OCI-LY1 (cell line): ENCODE results near the gene COX6A1.

Experiments
- H2AFZ ChIP-seq: fragments of 200-600 bp; sonication (generic), shearing (Covaris generic); 2 replicates; pipeline ENCODE4 v1.6.0; 2014; ENCODE audit warnings: antibody characterized with exemption, mild to moderate bottlenecking, low read length
- H3F3A ChIP-seq: fragments of 200-600 bp; sonication (generic), shearing (Covaris generic); 2 replicates; pipeline ENCODE4 v1.6.0; 2014; ENCODE audit warnings: mild to moderate bottlenecking, antibody characterized with exemption, low read length, moderate library complexity; ENCODE audit not compliant: insufficient read depth
- H3K27ac ChIP-seq: fragments of 200-600 bp; sonication (generic); 2 replicates; pipeline ENCODE4 v1.5.1; 2014; ENCODE audit warnings: low read length, mixed run types, mild to moderate bottlenecking, low read depth; ENCODE audit not compliant: poor library complexity, severe bottlenecking
- H3K27me3 ChIP-seq: fragments of 200-600 bp; sonication (generic); 2 replicates; pipeline ENCODE4 v1.6.0; 2014; ENCODE audit warnings: antibody characterized with exemption, mild to moderate bottlenecking, low read length, moderate library complexity; ENCODE audit not compliant: insufficient read depth
- H3K36me3 ChIP-seq: fragments of 200-600 bp; sonication (generic); 2 replicates; pipeline ENCODE4 v1.6.1; 2014; ENCODE audit warnings: mild to moderate bottlenecking, antibody characterized with exemption, low read length, moderate library complexity, mixed read lengths; ENCODE audit not compliant: insufficient read depth
- H3K4me1 ChIP-seq: fragments of 200-600 bp; sonication (generic); 2 replicates; pipeline ENCODE4 v1.5.1; 2014; ENCODE audit warnings: mild to moderate bottlenecking, low read length, moderate library complexity; ENCODE audit not compliant: insufficient read depth, severe bottlenecking
- H3K4me2 ChIP-seq: fragments of 200-600 bp; sonication (generic), shearing (Covaris generic); 2 replicates; pipeline ENCODE4 v1.6.1; 2014; ENCODE audit warnings: low read length
- H3K4me3 ChIP-seq: fragments of 200-600 bp; sonication (generic); 2 replicates; pipeline ENCODE4 v1.5.1; 2014; ENCODE audit warnings: low read length, low read depth, mild to moderate bottlenecking, mixed read lengths; ENCODE audit not compliant: poor library complexity, severe bottlenecking
- H3K79me2 ChIP-seq: fragments of 200-600 bp; shearing (Covaris generic); 2 replicates; pipeline ENCODE4 v1.6.1; 2016; ENCODE audit warnings: mixed run types, low read length, mixed read lengths; ENCODE audit not compliant: insufficient read depth
- H3K9ac ChIP-seq: fragments of 200-600 bp; sonication (generic), shearing (Covaris generic); 2 replicates; pipeline ENCODE4 v1.6.1; 2014; ENCODE audit warnings: mild to moderate bottlenecking, low read length, mixed read lengths
- H3K9me2 ChIP-seq: fragments of 200-600 bp; sonication (generic), shearing (Covaris generic); 2 replicates; pipeline ENCODE4 v1.6.1; 2014; ENCODE audit warnings: low read depth, mild to moderate bottlenecking, low read length, mixed read lengths
- H3K9me3 ChIP-seq: fragments of 200-600 bp; shearing (Covaris generic); 2 replicates; pipeline ENCODE4 v1.6.1; 2014; ENCODE audit warnings: low read length, mixed read lengths
- H4K20me1 ChIP-seq: fragments of 200-600 bp; sonication (generic), shearing (Covaris generic); 2 replicates; pipeline ENCODE4 v1.6.0; 2016; ENCODE audit warnings: mild to moderate bottlenecking, low read length; ENCODE audit not compliant: insufficient read depth
- EZH2 ChIP-seq: fragments of 200-600 bp; sonication (generic), shearing (Covaris generic); IDR thresholded peaks from 2 replicates; pipeline ENCODE4 v1.8.0; 2017; ENCODE audit warnings: borderline replicate concordance, mixed run types, mild to moderate bottlenecking, antibody characterized with exemption, low read length, moderate library complexity, mixed read lengths
- TF ChIP-seq, protein P1 (sequence below): fragments of 200-600 bp; sonication (generic), shearing (Covaris generic); IDR thresholded peaks from 2 replicates; pipeline ENCODE4 v1.5.1; 2017; ENCODE audit warnings: mild to moderate bottlenecking, antibody characterized with exemption, low read length, moderate library complexity, mixed read lengths

Gene COX6A1

GRCh38 chr12:120455302-120455701 lies 17.4 kb downstream of the COX6A1 start:
- H3K27ac ChIP-seq, result no peak overlapping the region
- TF ChIP-seq EZH2, result no peak
- TF ChIP-seq, protein P1, sequence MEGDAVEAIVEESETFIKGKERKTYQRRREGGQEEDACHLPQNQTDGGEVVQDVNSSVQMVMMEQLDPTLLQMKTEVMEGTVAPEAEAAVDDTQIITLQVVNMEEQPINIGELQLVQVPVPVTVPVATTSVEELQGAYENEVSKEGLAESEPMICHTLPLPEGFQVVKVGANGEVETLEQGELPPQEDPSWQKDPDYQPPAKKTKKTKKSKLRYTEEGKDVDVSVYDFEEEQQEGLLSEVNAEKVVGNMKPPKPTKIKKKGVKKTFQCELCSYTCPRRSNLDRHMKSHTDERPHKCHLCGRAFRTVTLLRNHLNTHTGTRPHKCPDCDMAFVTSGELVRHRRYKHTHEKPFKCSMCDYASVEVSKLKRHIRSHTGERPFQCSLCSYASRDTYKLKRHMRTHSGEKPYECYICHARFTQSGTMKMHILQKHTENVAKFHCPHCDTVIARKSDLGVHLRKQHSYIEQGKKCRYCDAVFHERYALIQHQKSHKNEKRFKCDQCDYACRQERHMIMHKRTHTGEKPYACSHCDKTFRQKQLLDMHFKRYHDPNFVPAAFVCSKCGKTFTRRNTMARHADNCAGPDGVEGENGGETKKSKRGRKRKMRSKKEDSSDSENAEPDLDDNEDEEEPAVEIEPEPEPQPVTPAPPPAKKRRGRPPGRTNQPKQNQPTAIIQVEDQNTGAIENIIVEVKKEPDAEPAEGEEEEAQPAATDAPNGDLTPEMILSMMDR, result no peak
- peaks cover 76% of the 10 kb centered on the region for H3K36me3 ChIP-seq
- H3K4me3 ChIP-seq, result no peak overlapping the region
- H3K27me3 ChIP-seq, result no peaks in the 10 kb centered on the region
- H3K79me2 ChIP-seq, result no peaks in the 10 kb centered on the region
- peaks cover 10% of the 10 kb centered on the region for H3K4me1 ChIP-seq
- H2AFZ ChIP-seq, result no peak overlapping the region
- H3K9ac ChIP-seq, result no peak overlapping the region
- H4K20me1 ChIP-seq, result no peaks in the 10 kb centered on the region
- no peak overlapping the region for H3K4me2 ChIP-seq
- H3K9me2 ChIP-seq, result no peaks in the 10 kb centered on the region
- no peaks in the 10 kb centered on the region for H3K9me3 ChIP-seq
- H3F3A ChIP-seq, result no peaks in the 10 kb centered on the region

DNA sequence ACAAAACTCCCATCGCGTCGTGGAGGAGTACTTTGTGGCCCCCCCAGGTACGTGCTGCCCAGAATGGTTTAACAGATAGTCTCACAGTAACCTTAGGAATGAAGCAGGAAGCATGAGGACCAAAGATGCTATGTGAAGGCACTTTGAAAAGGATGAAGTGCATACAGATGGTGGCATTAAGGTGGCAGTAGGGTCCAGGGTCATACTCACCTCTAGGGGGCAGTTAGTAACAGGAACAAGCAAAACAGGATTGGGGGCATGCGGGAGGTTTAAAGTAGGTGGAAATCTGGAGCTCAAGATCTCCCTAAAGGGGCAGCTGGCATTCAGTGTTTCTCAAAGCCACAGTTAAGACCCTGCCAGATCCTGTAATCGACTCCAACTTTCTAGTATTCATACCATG lies 19.2 kb downstream of the COX6A1 start:
- TF ChIP-seq EZH2, result no peak
- TF ChIP-seq, protein P1, result peak; percentile 66

DNA sequence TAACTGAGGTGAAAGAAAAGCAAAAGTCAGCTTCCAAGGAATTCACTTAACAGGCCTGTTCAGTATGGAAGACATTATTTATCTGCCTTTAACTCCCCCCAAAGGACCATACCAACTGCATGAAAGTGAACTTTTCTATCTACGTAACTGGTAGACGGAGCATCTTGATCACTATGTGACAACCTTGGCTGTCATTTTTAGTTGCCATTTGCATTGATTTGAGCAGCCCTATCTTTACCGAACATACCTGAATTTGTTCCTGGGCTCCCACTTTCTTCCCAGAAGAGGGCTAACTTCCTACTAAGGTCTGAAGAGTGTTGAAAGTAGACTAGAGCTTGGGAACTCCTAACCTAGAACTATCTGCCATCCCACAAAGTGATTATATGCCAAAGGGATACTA lies 22.2 kb downstream of the COX6A1 start:
- 0 out of 2 replicates have a peak, but pooled peaks cover 3% of the 10 kb centered on the region for H3K79me2 ChIP-seq
- no peaks in the 10 kb centered on the region for H4K20me1 ChIP-seq
- H3K4me3 ChIP-seq, result no peak overlapping the region
- no peaks in the 10 kb centered on the region for H3K27me3 ChIP-seq
- no peaks in the 10 kb centered on the region for H3K9me3 ChIP-seq
- H3K4me2 ChIP-seq, result no peak overlapping the region
- H3K4me1 ChIP-seq, result peaks cover 2% of the 10 kb centered on the region
- H3F3A ChIP-seq, result no peaks in the 10 kb centered on the region
- H3K36me3 ChIP-seq, result peaks cover 95% of the 10 kb centered on the region
- H2AFZ ChIP-seq, result no peak overlapping the region
- H3K9ac ChIP-seq, result no peak overlapping the region
- no peak overlapping the region for H3K27ac ChIP-seq
- no peak for TF ChIP-seq EZH2
- TF ChIP-seq, protein P1, result no peak
- H3K9me2 ChIP-seq, result no peaks in the 10 kb centered on the region

More for the DNA sequence above, 19.2 kb downstream of the COX6A1 start:
- Histone ChIP-seq H3K9me3 (no peaks in the 10 kb centered on the region), H2AFZ (no peak overlapping the region), H3K27ac (no peak overlapping the region), H3K27me3 (no peaks in the 10 kb centered on the region), H3K4me1 (peaks cover 10% of the 10 kb centered on the region), H3K4me3 (no peak overlapping the region), H3K9ac (no peak overlapping the region), H3K79me2 (no peaks in the 10 kb centered on the region), H3F3A (no peaks in the 10 kb centered on the region), H4K20me1 (no peaks in the 10 kb centered on the region), H3K36me3 (peaks cover 86% of the 10 kb centered on the region), H3K9me2 (no peaks in the 10 kb centered on the region), H3K4me2 (no peak overlapping the region)
